Activated CD4-positive, alpha-beta T cell treated with anti-CD3 and anti-CD28 coated beads, Interleukin-2, amount 50 U/mL, for 24 hours (primary cell): Measurements from ENCODE around the gene MEGF11.

Source experiments
- DNase-seq, 2 donors: peaks; one replicate each; pipeline ENCODE4 v3.0.0-alpha.2; 2020; ENCODE audit warnings: low read depth in 1 of 2, low spot score in 1 of 2

Gene MEGF11

DNA sequence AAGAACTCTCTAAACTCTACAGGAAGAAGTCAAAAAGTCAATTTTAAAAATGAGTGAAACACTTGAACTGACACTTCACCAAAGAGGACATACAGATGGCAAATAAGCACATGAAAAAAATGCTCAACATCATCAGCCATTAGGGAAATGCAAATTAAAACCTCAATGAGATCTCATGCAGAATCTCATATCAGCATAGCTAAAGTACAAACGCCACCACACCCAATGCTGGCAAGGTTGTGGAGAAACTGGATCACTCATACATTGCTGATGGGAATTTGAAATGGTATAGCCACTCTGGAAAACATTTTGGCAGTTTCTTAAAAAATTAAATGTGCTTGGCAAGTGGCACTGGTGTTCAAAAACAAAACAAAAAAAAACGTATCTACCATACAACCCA is 34.2 kb downstream of the MEGF11 start:
- no peak for DNase-seq

DNA sequence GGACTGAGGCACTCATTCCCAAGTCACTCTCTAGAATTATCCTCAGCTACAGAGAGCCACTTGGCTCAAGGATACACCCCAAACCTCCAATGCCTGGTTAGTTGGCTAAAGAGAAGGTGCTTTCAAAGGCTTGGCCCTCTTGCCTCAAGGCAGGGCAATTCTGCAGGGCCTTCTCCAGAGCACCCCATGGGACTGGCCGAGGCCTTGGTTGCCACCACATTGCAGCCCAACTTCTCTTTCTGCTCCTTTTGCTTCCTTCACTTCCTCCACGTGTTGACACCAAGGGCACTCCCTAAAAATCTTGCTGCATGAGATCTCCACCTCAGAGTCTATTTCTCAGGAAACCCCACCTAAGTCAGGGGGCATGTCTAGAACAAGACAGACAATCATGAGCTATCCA is 36.7 kb downstream of the MEGF11 start:
- DNase-seq, result no peak

DNA sequence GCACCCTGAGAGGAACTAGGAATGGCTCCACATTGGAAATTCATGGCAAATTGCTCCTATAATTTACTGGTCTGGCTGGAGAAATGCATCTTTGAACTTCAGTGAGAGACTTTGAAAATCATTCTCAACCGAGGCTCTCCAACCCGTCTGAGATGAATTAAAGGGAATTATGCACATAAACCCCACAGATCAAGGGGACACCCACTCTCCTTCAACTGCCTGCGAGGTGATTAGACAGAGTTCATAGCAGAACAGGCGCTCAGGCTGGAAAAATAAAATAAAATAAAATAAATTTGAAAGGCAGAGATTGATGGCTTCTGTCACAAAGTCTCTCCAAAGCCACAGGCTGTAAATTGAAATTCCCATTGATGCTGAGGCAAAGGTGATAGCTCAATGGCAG is 37.7 kb downstream of the MEGF11 start:
- no peak for DNase-seq

DNA sequence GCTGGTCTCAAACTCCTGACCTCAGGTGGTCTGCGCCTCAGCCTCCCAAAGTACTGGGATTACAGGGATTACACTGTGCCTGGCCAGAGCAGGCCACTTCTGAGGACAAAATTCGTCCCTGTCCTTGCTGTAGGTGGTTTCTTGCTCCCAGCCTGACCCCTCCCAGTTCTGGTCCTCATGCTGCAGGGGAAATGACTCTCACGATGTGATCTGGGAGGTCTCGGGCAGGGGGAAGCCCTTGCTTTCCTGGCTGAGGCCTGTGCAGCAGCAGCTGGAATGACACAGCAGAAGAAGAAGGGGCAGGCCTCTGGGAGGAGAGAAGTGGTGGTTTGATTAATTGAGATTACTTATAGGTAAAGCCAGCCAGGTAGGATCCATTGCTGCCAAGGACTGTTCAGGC is 39.3 kb downstream of the MEGF11 start:
- no peak for DNase-seq

DNA sequence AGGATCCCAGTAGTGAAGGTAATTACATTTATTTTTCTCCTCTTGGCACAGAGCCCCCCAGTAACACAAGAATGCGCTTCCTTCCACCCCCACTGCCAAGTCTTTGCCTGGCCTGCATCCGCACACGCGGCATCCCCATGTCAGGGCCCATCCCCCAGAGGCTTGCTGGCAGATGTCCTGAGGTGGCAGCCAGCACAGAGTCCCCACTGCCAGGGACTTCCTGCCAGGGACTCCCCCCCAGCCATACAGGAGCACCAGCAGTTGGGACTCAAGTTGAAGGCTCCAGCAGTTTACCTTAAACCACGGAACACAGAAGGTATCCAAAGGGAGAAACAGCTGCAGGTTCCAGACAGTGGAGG is 41.0 kb downstream of the MEGF11 start:
- no peak for DNase-seq

DNA sequence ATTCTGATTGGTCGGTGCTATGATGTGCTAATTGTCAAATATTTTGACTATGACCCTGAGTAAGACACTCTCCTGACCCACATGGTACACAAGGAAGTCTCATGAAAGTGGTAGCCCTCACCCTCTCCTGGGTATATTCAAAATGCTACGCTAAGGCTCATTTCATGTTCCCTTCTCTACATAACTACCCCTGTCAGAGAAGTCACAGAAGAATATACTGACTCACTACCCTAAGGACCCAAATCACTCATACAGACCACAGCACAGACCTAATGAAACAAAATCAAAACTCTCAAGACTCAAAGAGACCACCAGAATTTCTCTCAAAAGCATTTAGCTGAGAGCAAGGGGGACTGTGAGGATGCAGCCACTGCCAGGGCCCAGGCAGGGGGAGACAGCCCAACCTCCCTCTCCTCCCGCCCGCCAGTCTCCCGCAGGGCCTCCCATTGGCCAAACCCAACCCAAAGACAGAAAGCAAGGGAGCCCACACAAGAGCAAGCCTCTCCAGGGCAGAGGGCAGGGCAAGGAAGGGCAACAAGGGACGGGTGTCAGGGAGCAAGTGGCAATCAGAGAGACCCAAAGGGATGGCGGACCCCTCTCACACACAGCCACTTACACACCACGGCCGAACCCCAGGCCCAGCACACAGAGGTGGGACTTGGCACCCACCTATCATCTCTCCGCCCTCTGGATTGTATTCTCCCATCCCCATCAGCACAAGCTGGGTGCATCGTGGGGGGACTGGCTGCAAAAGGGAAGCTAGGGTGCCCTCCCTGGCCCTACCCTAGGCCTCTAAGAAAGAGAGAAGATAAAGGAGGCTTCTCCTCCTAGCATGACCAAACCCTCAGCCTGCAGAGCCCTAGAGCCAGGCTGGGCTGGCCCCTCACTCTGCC is 41.6 kb downstream of the MEGF11 start:
- DNase-seq, result no peak

DNA sequence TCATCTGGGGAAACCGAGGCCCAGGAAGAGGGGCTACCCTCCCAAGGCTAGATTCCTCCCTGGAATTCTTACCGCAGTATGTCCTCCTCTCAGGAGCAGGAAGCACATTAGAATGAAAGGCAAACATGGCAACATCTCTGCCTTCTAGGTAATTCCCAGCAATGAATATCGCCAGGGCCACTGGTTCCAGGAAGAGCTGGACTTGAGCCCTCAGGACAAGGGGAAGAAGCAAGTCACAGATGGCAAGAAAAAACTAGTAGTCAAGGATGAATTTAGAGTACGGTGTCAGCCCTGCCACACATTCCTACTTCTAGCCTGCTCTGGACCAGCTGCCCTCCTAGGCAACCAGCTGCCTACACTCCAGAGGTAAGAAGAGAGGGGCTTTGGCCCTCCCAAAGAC is 42.9 kb downstream of the MEGF11 start:
- DNase-seq, result no peak

DNA sequence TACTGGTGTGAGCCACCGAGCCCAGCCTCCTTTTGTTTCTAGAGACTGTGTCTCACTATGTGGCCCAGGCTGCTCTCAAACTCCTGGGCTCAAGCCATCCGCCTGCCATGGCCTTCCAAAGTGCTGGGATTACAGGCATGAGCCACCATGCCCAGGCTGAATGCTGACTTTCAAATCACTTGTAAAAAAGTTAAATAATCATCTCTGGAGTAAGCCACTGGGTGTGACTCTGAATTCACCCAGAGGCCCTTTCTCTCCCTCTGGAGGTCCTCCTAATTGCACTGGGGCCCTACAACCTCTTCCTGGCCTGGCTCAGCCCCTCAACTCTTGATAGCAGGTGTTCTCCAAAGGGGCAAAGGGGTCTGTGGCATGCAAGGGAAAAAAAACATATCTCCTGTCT is 54.8 kb downstream of the MEGF11 start:
- DNase-seq, result no peak

DNA sequence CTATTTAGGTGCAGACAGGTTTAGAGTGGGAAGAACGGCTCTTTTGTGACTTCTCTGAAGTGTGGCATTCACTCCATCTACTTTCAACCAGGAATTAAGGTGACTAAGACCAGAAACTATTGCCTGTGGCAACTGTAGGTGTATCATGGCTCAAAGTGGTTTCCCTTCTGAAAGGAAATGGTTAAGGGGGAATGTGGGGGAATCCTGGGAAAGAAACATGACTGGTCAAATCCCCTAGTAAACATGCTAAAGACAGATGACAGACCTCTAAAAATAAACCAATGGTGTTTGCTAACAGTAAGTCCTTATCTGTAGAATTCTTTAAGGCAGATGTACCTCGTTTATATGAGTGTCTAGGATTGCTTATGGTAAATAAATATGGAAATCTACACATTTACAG is 56.9 kb downstream of the MEGF11 start:
- no peak for DNase-seq

DNA sequence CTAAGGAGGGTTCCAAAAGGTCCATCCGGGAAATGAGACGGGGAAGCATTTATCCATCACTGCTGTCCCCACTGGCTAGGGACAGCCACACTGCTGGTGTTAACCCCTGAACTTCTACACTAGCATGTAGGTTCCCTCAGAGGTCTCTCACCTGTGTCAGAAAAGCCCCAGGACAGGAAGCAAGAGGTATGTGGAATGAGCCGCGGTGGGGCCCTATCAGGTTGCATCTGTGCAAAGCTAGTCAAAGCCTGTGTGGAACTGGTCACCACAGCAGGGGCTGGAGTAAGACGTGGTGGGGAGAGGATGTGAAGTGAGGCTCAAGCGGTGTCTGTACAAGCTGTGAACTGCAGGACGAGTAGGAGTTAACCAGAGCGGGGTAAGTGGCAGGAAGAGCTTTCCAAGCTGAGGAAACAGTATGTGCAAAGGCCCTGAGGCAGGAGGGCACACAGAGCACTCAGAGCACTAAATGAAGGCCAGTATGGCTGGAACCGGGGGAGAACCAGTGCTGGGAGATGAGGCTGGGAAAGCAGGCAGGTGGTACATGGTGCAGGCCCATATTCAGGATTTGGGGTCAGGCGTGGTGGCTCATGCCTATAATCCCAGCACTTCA is 57.8 kb downstream of the MEGF11 start:
- no peak for DNase-seq

DNA sequence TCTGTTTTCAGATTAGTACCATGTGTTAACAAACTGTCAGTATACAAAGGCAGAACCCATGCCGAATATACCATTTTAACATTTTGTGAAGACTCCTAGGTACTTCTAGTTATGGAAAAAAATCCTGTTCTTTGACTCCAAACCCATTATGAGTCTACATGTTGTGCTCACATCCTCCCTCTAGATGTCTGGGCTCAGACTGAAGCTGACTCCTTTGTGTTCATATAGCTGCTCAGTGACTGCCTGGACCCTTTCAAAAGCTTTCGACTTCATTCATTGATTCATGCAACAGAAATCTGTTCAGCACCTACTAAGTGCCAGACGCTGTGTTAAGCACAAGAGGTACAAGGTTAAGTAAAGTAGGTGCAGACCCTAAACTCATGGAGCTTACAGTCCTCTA is 60.5 kb downstream of the MEGF11 start:
- DNase-seq, result no peak

DNA sequence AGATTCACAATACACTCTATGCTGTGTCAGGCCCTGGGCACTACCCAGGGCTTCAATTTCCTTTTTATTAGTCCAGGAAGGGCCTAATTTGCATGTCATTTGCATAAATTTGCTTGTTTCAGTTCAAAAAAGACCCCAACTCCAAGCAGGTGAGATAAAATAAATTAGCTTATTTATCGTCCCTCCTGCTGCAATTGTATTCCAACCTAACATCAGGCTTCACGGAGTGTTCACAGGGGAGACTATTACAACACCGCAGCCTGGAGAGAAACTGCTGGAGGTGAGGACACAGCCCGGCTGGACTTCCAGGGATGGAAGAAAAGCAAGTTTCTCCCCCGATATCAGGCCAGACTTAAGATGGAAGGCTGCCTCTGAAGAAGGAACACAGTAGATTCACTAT is 62.8 kb downstream of the MEGF11 start:
- DNase-seq, result no peak

DNA sequence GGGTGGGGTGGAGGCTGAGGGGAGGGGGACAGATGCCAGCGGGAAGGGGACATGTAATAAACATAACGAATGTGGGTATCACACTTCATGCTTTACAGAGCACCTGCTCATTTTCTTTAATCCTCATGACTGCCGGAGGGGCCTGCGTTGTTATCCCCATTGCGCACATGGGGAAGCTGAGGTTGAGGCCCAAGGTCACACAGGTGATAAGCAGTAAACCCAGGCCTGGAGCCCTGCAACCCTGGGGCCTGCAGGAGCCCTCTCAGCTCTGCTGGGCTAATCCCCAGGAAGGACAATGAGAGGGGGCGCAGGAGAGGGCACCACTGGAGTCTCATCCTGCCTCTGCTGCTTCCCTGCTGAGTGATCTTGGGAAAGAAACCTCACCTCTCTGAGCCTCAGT is 64.3 kb downstream of the MEGF11 start:
- no peak for DNase-seq

DNA sequence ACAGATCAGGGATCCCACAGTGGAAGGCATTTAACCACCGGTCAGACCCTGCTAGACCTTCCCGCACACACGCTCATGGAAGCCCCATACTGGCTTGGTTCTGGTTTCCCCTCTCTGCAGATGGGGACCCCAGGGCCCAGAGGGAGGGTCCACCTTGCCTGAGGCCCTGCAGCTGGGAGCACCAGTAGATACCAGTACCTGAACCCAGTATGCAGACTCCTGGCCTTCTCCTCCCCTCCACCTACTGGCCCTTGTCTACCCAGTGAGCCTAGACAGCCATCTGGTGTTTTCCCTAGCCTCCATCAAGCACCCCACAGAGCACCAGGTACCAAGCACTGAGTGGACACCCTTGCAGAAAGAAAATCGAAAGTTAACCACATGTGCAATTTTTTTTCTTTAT is 65.1 kb downstream of the MEGF11 start:
- no peak for DNase-seq

DNA sequence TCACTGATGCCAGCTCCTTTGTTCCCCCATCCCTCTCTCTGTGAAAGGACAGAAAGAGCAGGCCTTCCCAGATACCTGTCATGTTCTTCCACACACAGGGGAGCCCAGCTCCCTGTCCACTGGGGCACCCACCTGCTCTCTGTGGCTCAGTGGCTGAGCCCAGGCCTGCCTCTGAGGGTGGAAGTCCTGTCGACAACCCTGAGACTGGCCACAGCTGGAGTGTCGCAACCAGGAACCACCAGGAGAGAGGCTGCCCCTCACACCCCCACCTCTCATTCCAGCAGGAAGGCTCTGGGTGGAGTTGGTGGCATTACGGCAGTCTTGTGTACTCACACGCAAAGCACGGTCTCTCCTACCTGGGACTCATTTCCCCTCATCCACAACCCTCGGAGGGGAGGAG is 66.3 kb downstream of the MEGF11 start:
- DNase-seq, result no peak

DNA sequence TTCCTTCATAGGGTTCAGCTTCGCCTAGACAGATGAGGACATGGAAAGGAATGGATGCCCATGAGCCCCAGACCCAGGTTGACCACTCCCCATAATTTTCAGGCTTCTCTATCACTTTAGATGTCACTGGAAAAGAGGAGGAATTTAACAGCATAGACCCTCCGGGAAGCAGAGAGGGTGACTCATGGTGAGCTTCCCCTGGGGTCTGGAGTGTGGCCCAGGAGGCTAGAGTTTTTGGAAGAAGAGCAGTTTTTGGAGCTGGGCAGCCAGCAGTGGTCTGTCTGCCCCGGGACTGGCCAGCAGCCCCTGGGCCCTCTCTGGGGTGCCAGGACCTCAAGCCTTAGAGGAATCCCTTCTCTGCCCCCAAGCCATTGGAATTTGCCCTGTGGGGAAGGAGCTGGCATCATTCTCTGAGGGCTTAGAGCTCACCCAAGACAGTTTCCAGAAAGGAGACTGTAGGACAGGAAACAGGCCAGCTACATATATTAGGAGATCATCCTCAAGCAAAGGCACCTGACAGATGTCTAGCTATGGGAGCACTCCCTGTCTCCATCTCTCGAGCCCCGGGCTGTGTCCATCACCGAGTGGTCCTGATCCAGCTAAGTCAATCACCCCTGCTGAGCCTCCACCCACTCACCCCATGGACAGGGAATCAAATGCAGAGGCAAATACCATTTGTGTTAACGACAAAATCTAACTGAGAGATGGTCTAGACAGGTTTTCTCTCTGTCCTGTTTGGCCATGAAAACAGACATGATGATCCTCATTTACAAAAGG is 67.3 kb downstream of the MEGF11 start:
- DNase-seq, result no peak

DNA sequence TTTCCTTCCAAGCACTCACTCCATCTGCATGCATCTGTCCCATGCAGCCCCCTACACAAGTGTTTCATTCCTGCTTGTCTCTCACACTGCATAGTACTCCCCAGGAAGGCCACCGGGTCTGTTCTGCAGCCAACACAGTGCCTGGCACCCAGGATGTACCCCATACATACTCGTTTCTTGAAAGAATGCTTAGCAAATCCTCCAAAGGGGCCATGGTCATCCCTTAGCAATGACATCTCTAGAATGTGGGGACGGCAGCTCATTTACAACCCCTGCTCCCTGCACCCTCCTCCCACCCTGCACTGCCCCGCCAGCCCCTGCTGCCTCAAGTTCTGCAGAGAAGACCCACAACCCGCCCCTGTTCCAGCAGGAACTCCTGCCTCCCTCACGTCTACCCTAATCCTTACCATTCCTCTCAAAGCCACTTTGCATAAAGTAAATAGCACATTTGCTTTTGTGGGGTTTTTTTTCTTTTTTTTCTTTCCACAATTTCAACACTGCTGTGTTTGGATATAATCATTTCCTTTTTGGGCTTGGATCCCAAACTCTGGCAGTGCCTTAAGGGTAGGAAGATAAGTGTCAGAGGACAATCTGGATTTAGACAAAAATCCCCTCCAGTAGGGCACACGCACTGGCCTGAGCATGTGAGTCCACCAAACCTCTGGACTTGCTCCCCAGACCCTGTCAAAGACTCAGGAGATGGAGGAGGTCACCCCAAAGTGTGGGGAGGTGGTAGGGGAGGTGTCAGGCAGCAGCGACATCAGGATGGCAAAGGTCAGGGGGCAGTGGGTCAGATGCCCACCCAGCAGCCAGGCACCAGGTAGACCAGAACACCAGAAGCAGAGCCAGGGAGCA is 68.4 kb downstream of the MEGF11 start:
- no peak for DNase-seq

DNA sequence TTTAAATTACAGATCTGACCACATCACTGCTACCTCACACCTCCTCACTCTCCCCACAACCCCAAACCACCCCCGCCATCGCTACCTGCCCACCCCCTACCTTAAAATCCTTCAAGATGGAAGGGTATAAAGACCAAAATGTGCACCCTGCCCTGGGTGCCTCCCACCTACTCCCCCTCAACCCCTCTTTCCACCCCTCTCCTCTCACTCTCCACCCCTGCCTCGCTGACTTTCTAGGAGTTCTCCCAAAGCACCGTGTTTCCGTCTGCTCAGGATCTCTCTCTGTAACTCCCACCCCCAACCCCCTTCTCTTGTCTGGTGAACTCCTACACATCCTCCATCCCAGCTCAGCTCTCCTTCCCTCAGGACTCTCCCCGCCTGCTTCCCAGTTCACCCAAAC is 69.1 kb downstream of the MEGF11 start:
- no peak for DNase-seq

DNA sequence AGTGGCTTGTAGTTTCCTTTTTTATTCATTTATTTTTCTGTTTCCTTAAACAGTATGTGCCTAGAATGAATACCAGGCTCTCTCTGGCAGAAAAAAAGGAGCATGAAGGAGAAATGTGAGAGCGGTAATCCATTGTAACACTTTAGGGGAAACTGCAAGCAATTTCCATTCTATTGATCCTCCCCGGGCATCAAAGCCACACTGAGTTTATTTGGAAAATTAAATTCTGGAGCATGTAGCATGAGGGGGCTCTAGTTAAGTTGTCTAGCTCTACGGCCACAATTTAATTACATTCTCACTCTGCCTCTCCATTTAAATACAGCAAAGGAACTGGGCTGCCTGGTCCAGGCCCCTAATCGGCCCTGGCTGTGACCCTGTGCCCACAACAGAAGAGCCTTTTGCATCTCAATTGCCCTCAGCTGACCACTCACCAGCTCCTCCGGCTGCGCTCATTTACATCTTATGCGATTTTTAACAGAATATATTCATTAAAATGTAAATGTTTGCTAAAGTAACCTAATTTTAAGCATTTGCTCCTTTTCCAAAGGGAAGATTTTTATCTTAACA is 72.9 kb downstream of the MEGF11 start:
- DNase-seq, result no peak

DNA sequence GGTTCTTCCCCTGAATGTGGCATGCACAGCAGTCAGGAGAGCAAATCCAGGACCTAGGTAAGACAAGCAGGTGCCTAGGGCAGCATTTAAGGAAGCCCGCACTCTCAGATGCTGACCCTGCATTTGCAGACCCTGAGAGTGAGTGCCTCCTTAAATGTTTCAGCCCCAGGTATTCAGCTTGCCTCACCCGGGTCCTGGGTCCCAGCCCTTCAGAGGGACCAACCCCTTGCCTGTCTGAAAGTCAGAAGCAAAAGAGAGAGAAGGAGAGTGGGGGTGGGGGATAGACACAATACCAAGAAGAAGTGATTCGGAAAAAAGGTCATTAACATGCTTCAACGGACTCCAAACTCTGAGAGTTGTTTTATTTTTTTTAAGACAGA is 75.0 kb downstream of the MEGF11 start:
- no peak for DNase-seq
